NCI-H526 (cell line): Measurements from ENCODE around the gene IL9R.
"Not testable (repeated sequence)": the region's sequence is repeated elsewhere in the genome, so short reads cannot be mapped to it uniquely, and the experiment has no call there.

Source experiments
- DNase-seq, 2 experiments: peaks; one replicate each; lab custom pipeline; 2025; lab: John Stamatoyannopoulos, UW

Gene IL9R

GRCh38 chrX:155998761-155999510 lies 1.4 kb downstream of the IL9R start:
- no peak for DNase-seq

GRCh38 chrX:155999751-156000150 lies 2.3 kb downstream of the IL9R start:
- DNase-seq: not testable (repeated sequence)

GRCh38 chrX:156000361-156000926 lies 2.9 kb downstream of the IL9R start:
- DNase-seq: no peak

GRCh38 chrX:156001001-156001666 lies 3.6 kb downstream of the IL9R start:
- no peak for DNase-seq

- DNase-seq: no peak
Measured at GRCh38 chrX:156001667-156002021, 4.1 kb downstream of the IL9R start.

GRCh38 chrX:156002507-156002906 lies 5.0 kb downstream of the IL9R start:
- DNase-seq: no peak

DNA sequence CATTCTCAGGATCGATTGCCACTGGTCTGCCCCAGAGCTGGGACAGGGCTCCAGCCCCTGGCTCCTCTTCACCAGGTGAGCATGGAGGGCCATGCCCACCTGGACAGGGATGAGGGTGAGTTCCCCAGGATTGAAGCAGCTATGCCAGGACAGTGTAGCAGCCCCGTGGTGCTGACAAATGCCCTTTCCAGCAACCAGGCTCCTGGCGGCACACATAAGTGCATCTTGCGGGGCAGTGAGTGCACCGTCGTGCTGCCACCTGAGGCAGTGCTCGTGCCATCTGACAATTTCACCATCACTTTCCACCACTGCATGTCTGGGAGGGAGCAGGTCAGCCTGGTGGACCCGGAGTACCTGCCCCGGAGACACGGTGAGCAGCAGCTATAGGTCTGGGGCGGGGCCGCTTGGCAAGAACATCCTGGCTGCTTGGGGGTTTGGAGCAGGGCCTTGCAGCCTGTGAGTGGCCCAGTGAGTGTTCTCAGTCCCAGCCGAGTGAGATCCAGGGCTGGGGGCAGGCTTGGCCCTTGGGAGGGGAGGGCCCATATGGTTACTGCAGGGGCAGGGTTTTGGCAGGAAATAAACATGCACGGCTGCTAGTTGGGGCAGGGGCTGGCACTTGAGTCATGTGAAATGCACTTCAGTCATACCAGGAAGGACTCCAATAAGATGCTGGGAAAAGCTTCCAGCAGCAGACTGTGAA lies 6.1 kb downstream of the IL9R start:
- no peak for DNase-seq

DNA sequence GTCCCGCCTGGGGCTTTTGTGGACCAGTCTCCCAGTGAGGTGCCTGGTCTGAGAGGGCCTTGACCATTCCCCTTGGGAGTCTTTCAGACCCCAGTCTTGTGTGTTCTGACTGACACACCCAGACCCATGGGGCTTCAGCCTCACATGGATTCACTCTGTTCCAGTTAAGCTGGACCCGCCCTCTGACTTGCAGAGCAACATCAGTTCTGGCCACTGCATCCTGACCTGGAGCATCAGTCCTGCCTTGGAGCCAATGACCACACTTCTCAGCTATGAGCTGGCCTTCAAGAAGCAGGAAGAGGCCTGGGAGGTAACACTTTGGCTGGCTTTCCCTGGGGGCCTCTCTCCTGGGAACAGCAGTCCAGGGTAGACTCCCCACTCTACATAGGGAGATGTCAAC lies 6.8 kb downstream of the IL9R start:
- no peak for DNase-seq

- no peak for DNase-seq
Measured at GRCh38 chrX:156004740-156005139, 7.2 kb downstream of the IL9R start.

GRCh38 chrX:156005144-156005543 lies 7.6 kb downstream of the IL9R start:
- no peak for DNase-seq

GRCh38 chrX:156006468-156006867 lies 9.0 kb downstream of the IL9R start:
- DNase-seq: not testable (repeated sequence)

DNA sequence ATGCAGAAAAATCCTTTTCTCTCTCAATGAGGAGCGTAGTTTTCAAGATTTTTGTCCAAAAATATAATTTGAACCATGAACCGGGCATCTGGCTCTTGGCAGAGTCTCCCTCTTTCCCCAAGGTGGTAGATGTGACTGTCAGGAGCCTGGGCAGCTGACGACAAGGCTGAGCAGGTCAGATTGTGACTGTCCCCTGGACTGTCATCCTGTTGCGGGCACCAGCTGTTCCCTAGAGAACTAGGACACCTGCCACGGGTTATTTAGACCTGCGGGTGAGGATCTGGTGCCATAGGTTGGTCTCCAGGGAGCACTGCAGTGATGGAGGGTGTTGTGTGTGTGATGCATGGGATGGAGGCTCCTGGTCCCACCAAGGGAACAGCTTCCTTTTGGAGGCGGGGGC lies 10.9 kb downstream of the IL9R start:
- DNase-seq: not testable (repeated sequence)

GRCh38 chrX:156008915-156009314 lies 11.4 kb downstream of the IL9R start:
- DNase-seq: no peak

DNA sequence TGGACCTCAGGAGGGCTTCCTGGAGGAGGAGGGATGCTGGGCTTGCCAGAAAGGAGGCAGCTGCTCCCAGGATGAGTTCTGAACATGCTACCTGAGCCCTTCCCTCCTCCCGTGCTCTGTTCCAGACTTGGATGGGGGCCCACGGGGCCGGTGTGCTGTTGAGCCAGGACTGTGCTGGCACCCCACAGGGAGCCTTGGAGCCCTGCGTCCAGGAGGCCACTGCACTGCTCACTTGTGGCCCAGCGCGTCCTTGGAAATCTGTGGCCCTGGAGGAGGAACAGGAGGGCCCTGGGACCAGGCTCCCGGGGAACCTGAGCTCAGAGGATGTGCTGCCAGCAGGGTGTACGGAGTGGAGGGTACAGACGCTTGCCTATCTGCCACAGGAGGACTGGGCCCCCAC lies 12.2 kb downstream of the IL9R start:
- DNase-seq: not testable (repeated sequence)

- not testable (repeated sequence) for DNase-seq
Measured at GRCh38 chrX:156013286-156013953, 15.9 kb downstream of the IL9R start.

DNA sequence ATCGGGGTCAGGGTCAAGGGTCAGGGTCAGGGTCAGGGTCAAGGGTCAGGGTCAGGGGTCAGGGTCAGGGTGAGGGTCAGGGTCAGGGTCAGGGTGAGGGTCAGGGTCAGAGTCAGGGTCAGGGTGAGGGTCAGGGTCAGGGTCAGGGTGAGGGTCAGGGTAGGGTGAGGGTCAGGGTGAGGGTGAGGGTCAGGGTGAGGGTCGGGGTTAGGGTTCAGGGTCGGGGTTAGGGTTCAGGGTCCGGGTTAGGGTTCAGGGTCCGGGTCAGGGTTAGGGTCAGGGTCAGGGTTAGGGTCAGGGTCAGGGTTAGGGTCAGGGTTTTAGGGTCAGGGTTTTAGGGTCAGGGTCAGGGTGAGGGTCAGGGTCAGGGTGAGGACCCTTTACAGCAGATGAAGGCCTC lies 22.4 kb downstream of the IL9R start:
- DNase-seq: not testable (repeated sequence)

GRCh38 chrX:156023002-156023401 lies 25.5 kb downstream of the IL9R start:
- DNase-seq: not testable (repeated sequence)

- not testable (repeated sequence) for DNase-seq
Measured at GRCh38 chrX:156024949-156025492, 27.5 kb downstream of the IL9R start.

GRCh38 chrX:156028653-156029237 lies 31.2 kb downstream of the IL9R start:
- DNase-seq: not testable (repeated sequence)

DNA sequence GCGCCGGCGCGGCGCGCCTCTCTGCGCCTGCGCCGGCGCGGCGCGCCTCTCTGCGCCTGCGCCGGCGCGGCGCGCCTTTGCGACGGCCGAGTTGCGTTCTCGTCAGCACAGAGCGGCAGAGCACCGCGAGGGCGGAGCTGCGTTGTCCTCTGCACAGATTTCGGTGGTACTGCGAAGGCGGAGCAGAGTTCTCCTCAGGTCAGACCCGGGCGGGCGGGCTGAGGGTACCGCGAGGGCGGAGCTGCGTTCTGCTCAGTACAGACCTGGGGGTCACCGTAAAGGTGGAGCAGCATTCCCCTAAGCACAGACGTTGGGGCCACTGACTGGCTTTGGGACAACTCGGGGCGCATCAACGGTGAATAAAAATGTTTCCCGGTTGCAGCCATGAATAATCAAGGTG lies 31.8 kb downstream of the IL9R start:
- DNase-seq: not testable (repeated sequence)

GRCh38 chrX:156029707-156030442 lies 32.4 kb downstream of the IL9R start:
- not testable (repeated sequence) for DNase-seq
